Right lobe of liver (tissue), 6 donors: Measurements from ENCODE around the gene TDRD12. TPM values are rescaled to one million over a fixed set of nuclear protein-coding genes. Genes with fewer than 3 reads are reported as not detected.
A peak's percentile ranks its signal among the peaks of the same experiment; 100 is the strongest.

Experiments used
- ATAC-seq, 4 donors: fragments of 200-7000 bp; cut with Tn5 transposase; one replicate each; pipeline ENCODE4 v1.9.1; 2020; ENCODE audit warnings: mild to moderate bottlenecking in 4 of 4, moderate library complexity in 4 of 4
- DNase-seq, 3 donors: peaks; one replicate each; pipeline ENCODE4 v3.0.0-alpha.2; 2020
- H3K27ac ChIP-seq, 3 donors: fragments of 200-600 bp; one replicate each; pipeline ENCODE4 v1.8.0; 2022
- H3K27me3 ChIP-seq, 2 donors: fragments of 200-600 bp; one replicate each; pipeline ENCODE4 v1.8.0; 2022
- H3K36me3 ChIP-seq, 4 donors: fragments of 200-600 bp; sonication (generic) in 1 of 4; one replicate each; pipeline versions ENCODE4 v1.5.1 to v1.8.0; 2017 to 2022; ENCODE audit warnings: control low read depth in 1 of 4
- H3K4me1 ChIP-seq, 4 donors: fragments of 200-600 bp; sonication (generic) in 1 of 4; one replicate each; pipeline versions ENCODE4 v1.5.1 to v1.8.0; 2017 to 2022; ENCODE audit warnings: control low read depth in 1 of 4
- H3K4me3 ChIP-seq, 3 donors: fragments of 200-600 bp; one replicate each; pipeline ENCODE4 v1.8.0; 2022
- H3K9me3 ChIP-seq, 4 donors: fragments of 200-600 bp; sonication (generic) in 1 of 4; one replicate each; pipeline versions ENCODE4 v1.5.1 to v1.8.0; 2017 to 2022; ENCODE audit warnings: control low read depth in 1 of 4
- POLR2A ChIP-seq: fragments of 450-650 bp; IDR thresholded peaks from one replicate; pipeline ENCODE4 v1.6.1; 2017; ENCODE audit warnings: antibody characterized with exemption, mild to moderate bottlenecking
- WGBS: methylation state at CpG from one replicate; pipeline ENCODE4 v1.1.6; 2018; ENCODE audit warnings: low coverage, low lambda C conversion rate; ENCODE audit not compliant: insufficient coverage; ENCODE audit errors: missing lambda C conversion rate; 5-methylcytosine and 5-hydroxymethylcytosine counted together
- intact Hi-C, 2 donors: fragments of 100-400 bp; cut with DNase I; formaldehyde crosslinking; loops; one replicate each; pipeline versions ENCODE4 v1.11.2 to v1.14.1; 2022
- total RNA-seq, 6 experiments: library from RNA; depleted of rRNA in 2 of 6; stranded (reverse); fragments of >200 nt in 2 of 6; fragmentation: NEBNext Ultra II Directional in 3 of 6; extraction: Animal tissue kit (Norgen Biotek cat#: 25700) in 3 of 6; gene quantifications; one replicate each; pipeline versions ENCODE4 v1.1.0 to v1.2.4, GENCODE V29; 2016 to 2023
- TF ChIP-seq, protein P1 (sequence below), 4 donors: fragments of 200-600 bp in 3 of 4; fragments of 450-650 bp in 1 of 4; IDR thresholded peaks; one replicate each; pipeline versions ENCODE4 v1.5.1 to v1.8.0; 2016 to 2022; ENCODE audit warnings: antibody characterized with exemption in 4 of 4, mild to moderate bottlenecking in 2 of 4
- donor health status: DM: no; HTN: yes; CAD: no.
- donor health status: DM: no; HTN: no; CAD: no.
- donor health status: DM: no; HTN: no; CAD: no.
- donor health status: DM: no; HTN: yes; CAD: no.
- donor health status: DM: no; HTN: yes; CAD: no.

The TDRD12 gene
- total RNA-seq, 6 experiments from 2014 or later = 0.17 TPM; not detected in 5

- WGBS = 77% methylated on average over 8 of the region's 14 CpGs
- intact Hi-C loops = no loop called here
- Histone ChIP-seq H3K27me3 (no peaks in the 10 kb centered on the region), H3K4me3 (no peak overlapping the region), H3K36me3 (no peaks in the 10 kb centered on the region), H3K4me1 (no peaks in the 10 kb centered on the region), H3K27ac (no peak overlapping the region), H3K9me3 (no peaks in the 10 kb centered on the region)
- TF ChIP-seq POLR2A = no peak
- TF ChIP-seq, protein P1, sequence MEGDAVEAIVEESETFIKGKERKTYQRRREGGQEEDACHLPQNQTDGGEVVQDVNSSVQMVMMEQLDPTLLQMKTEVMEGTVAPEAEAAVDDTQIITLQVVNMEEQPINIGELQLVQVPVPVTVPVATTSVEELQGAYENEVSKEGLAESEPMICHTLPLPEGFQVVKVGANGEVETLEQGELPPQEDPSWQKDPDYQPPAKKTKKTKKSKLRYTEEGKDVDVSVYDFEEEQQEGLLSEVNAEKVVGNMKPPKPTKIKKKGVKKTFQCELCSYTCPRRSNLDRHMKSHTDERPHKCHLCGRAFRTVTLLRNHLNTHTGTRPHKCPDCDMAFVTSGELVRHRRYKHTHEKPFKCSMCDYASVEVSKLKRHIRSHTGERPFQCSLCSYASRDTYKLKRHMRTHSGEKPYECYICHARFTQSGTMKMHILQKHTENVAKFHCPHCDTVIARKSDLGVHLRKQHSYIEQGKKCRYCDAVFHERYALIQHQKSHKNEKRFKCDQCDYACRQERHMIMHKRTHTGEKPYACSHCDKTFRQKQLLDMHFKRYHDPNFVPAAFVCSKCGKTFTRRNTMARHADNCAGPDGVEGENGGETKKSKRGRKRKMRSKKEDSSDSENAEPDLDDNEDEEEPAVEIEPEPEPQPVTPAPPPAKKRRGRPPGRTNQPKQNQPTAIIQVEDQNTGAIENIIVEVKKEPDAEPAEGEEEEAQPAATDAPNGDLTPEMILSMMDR (IDR thresholded peaks at IDR 0.05) = no peak
- no peak for DNase-seq
- no peak for ATAC-seq
These were observed 103.6 kb downstream of the TDRD12 start for GRCh38 chr19:32822916-32823746.

GRCh38 chr19:32823747-32824102, 104.2 kb downstream of the TDRD12 start:
- intact Hi-C loops = no loop called here
- Histone ChIP-seq H3K27me3 (no peaks in the 10 kb centered on the region), H3K36me3 (peaks cover 0 to 3% (median 0%) of the 10 kb centered on the region in 4 donors), H3K4me1 (no peaks in the 10 kb centered on the region), H3K4me3 (no peak overlapping the region), H3K9me3 (no peaks in the 10 kb centered on the region), H3K27ac (no peak overlapping the region)
- ATAC-seq (no peak), DNase-seq (no peak)
- WGBS = 44% methylated on average over 1 of the region's 7 CpGs
- TF ChIP-seq POLR2A = no peak
- TF ChIP-seq, protein P1 (IDR thresholded peaks at IDR 0.05) = no peak

- peak; percentile 47 to 77 (median 65) for ATAC-seq
- H3K36me3 ChIP-seq = peaks cover 0 to 3% (median 0%) of the 10 kb centered on the region in 4 donors
- no peaks in the 10 kb centered on the region for H3K4me1 ChIP-seq
- H3K4me3 ChIP-seq = no peak overlapping the region
- H3K27me3 ChIP-seq = no peaks in the 10 kb centered on the region
- no peak for TF ChIP-seq POLR2A
- TF ChIP-seq, protein P1 (IDR thresholded peaks at IDR 0.05) = no peak
- H3K27ac ChIP-seq = no peak overlapping the region
- DNase-seq = no peak
- WGBS = 50% methylated on average over 6 of the region's 20 CpGs
- H3K9me3 ChIP-seq = no peaks in the 10 kb centered on the region
- intact Hi-C loops = no loop called here
These were observed 104.7 kb downstream of the TDRD12 start for GRCh38 chr19:32824191-32824751.

- 76% methylated on average over 11 of the region's 21 CpGs for WGBS
- H3K9me3 ChIP-seq = no peaks in the 10 kb centered on the region
- H3K36me3 ChIP-seq = peaks cover 0 to 3% (median 0%) of the 10 kb centered on the region in 4 donors
- intact Hi-C loops = no loop called here
- no peak overlapping the region for H3K27ac ChIP-seq
- ATAC-seq (peak; percentile 63 to 74 (median 65)), DNase-seq (no peak)
- no peaks in the 10 kb centered on the region for H3K4me1 ChIP-seq
- no peak overlapping the region for H3K4me3 ChIP-seq
- no peaks in the 10 kb centered on the region for H3K27me3 ChIP-seq
- TF ChIP-seq POLR2A = no peak
- TF ChIP-seq, protein P1 (IDR thresholded peaks at IDR 0.05) = no peak
These were observed 105.5 kb downstream of the TDRD12 start for GRCh38 chr19:32824916-32825608.
